K562 (cell line): ENCODE data around the gene KCND1. TPM values are rescaled to one million over a fixed set of nuclear protein-coding genes. Genes with fewer than 3 reads are reported as not detected.
A peak's percentile ranks its signal among the peaks of the same experiment; 100 is the strongest.

ENCODE experiments used
- BRCA1 ChIP-seq, 2 experiments: fragments of 450-650 bp in 1 of 2; sonication (generic) in 1 of 2; formaldehyde crosslinking in 1 of 2; IDR thresholded peaks; 2 replicates each; pipeline versions ENCODE4 v1.5.0 to v1.6.1; 2017 to 2020; ENCODE audit warnings: mild to moderate bottlenecking in 1 of 2, missing genetic modification reagents in 1 of 2
- ETV6 ChIP-seq, 3 experiments: fragments of 150-350 bp in 1 of 3; sonication (generic) in 1 of 3; formaldehyde crosslinking in 1 of 3; IDR thresholded peaks; 2 replicates each; pipeline versions ENCODE4 v1.6.1 to v1.8.0; 2014 to 2022; ENCODE audit warnings: borderline replicate concordance in 2 of 3, low read depth in 2 of 3, antibody characterized with exemption in 1 of 3, low read length in 1 of 3, mild to moderate bottlenecking in 1 of 3, missing genetic modification reagents in 1 of 3
- KDM1A ChIP-seq, 2 experiments: fragments of 450-650 bp; IDR thresholded peaks; 2 replicates each; pipeline ENCODE4 v1.6.1; 2016; ENCODE audit warnings: mild to moderate bottlenecking in 2 of 2
- SAFB2 ChIP-seq: fragments of 200-400 bp; formaldehyde crosslinking; IDR thresholded peaks from 2 replicates; pipeline ENCODE4 v1.6.1; 2018; ENCODE audit warnings: borderline replicate concordance, low read length, low read depth, moderate library complexity; ENCODE audit not compliant: severe bottlenecking
- TCF7L2 ChIP-seq: fragments of 150-350 bp; IDR thresholded peaks from 2 replicates; pipeline ENCODE4 v1.6.1; 2016; ENCODE audit warnings: low read depth, mild to moderate bottlenecking, low read length, moderate library complexity
- ZNF224 ChIP-seq: sonication (generic); formaldehyde crosslinking; IDR thresholded peaks from 2 replicates; pipeline ENCODE4 v1.8.0; 2022; ENCODE audit warnings: mild to moderate bottlenecking, missing genetic modification reagents
- ZNF274 ChIP-seq: IDR thresholded peaks from 2 replicates; pipeline ENCODE4 v1.6.1; 2011; ENCODE audit warnings: low read depth, mild to moderate bottlenecking, low read length, moderate library complexity, borderline replicate concordance
- ZNF316 ChIP-seq: fragments of 450-650 bp; IDR thresholded peaks from 2 replicates; pipeline ENCODE4 v1.6.1; 2016
- ZNF354B ChIP-seq: fragments of 250-450 bp; sonication (Bioruptor Pico); IDR thresholded peaks from 2 replicates; pipeline ENCODE4 v1.4.0; 2020
- ZNF707 ChIP-seq: fragments of 250-450 bp; sonication (Bioruptor Pico); conservative IDR thresholded peaks from 2 replicates; pipeline ENCODE4 v1.8.0; 2022; ENCODE audit warnings: inconsistent platforms, mild to moderate bottlenecking, moderate library complexity
- polyA plus RNA-seq, 8 experiments: library from polyadenylated mRNA; depleted of rRNA in 4 of 8; stranded (reverse) in 5 of 8; unstranded in 3 of 8; fragments of >200 nt; fragmentation: Nextera tagmentation in 2 of 8; fragmentation: Illumina TruSeq in 1 of 8; extraction: Ambion mirVana in 2 of 8; extraction: Trizol in 1 of 8; gene quantifications; 2 replicates each; pipeline versions ENCODE4 v1.2.1 to v1.2.3, GENCODE V29; 2011 to 2014; ENCODE audit warnings: inconsistent platforms in 1 of 8, missing spikeins in 1 of 8
- total RNA-seq, 7 experiments: library from RNA; depleted of rRNA in 6 of 7; stranded (reverse); fragments of >200 nt in 6 of 7; fragmentation: Illumina TruSeq in 2 of 7; extraction: Trizol in 2 of 7; gene quantifications; 2 replicates each; pipeline versions ENCODE4 v1.2.1 to v1.2.3, GENCODE V29; 2011 to 2021; ENCODE audit warnings: low replicate concordance in 1 of 7
- TF ChIP-seq, protein P1 (sequence below): fragments of 250-450 bp; sonication (Bioruptor Pico); IDR thresholded peaks from 2 replicates; pipeline ENCODE4 v1.4.0; 2020; ENCODE audit warnings: mild to moderate bottlenecking, moderate library complexity, borderline replicate concordance
- TF ChIP-seq, protein P2 (sequence below), 2 experiments: fragments of 450-650 bp in 1 of 2; sonication (generic) in 1 of 2; formaldehyde crosslinking in 1 of 2; IDR thresholded peaks; 2 replicates each; pipeline versions ENCODE4 v1.7.1 to v1.9.0; 2016 to 2022; ENCODE audit warnings: inconsistent platforms in 1 of 2, mild to moderate bottlenecking in 1 of 2, missing genetic modification reagents in 1 of 2

Gene KCND1
- total and polyA plus RNA-seq, 9 of the 15 experiments (the other 6 are each of a cell fraction or from before 2014, with no cell fraction given) = 0.06 to 0.83 (median 0.39) TPM; not detected in 1

DNA sequence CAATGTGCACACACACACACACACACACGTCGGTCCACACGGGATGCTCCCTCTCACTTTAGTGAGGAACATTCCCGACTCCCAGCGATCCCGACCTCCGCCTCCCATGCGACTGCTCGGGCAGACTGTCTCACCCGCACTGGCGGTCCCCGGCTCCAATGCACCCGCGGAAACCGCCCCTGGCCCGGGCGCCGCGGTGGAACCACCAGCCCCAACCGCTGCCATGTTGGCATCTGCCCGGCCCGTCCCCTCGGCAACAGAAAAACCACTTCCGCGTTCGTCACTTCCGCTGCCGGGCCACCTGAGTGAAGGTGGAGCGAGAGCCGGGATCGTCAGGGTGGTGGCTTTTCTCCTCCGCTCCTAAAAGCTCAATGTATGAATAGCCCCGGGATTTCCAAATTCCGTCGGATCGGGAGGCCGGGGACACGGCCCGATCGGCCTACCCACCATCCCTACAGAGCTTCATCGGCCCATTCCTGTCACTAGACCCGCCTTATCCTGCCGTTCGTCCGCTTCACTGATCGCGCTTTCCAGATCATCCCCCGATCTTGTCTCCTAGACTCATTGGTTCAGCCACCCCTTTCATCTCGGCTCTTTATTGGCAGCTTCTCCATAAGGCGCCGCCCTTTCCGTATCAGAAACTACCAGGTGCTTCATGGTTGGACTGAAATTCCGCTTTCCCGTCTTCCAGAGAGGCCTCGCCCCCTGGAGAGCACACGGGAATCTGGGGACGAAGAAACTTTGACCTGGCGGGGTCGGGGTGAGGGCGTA, 60.0 kb downstream of the KCND1 start, which contains the start of gene SLC35A2 (continued):
- TF ChIP-seq, protein P1, sequence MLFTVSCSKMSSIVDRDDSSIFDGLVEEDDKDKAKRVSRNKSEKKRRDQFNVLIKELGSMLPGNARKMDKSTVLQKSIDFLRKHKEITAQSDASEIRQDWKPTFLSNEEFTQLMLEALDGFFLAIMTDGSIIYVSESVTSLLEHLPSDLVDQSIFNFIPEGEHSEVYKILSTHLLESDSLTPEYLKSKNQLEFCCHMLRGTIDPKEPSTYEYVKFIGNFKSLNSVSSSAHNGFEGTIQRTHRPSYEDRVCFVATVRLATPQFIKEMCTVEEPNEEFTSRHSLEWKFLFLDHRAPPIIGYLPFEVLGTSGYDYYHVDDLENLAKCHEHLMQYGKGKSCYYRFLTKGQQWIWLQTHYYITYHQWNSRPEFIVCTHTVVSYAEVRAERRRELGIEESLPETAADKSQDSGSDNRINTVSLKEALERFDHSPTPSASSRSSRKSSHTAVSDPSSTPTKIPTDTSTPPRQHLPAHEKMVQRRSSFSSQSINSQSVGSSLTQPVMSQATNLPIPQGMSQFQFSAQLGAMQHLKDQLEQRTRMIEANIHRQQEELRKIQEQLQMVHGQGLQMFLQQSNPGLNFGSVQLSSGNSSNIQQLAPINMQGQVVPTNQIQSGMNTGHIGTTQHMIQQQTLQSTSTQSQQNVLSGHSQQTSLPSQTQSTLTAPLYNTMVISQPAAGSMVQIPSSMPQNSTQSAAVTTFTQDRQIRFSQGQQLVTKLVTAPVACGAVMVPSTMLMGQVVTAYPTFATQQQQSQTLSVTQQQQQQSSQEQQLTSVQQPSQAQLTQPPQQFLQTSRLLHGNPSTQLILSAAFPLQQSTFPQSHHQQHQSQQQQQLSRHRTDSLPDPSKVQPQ (CRISPR knock-in tag) = no peak
- TF ChIP-seq BRCA1 (IDR thresholded peaks at IDR 0.05) (no peak), BRCA1 (CRISPR knock-in tag; IDR thresholded peaks at IDR 0.05) (no peak), KDM1A (IDR thresholded peaks at IDR 0.05) (no peak), ZNF707 (CRISPR knock-in tag) (no peak), ZNF274 (no peak), ZNF224 (no peak), ZNF354B (CRISPR knock-in tag) (no peak), TCF7L2 (no peak), ETV6 (IDR thresholded peaks at IDR 0.05; ENCODE audit: borderline replicate concordance in 1 of 2, low read depth in 2 of 2, low read length in 1 of 2) (no peak), ETV6 (CRISPR knock-in tag; IDR thresholded peaks at IDR 0.05; ENCODE audit: borderline replicate concordance) (no peak), ZNF316 (no peak), SAFB2 (no peak)
- TF ChIP-seq, protein P2, sequence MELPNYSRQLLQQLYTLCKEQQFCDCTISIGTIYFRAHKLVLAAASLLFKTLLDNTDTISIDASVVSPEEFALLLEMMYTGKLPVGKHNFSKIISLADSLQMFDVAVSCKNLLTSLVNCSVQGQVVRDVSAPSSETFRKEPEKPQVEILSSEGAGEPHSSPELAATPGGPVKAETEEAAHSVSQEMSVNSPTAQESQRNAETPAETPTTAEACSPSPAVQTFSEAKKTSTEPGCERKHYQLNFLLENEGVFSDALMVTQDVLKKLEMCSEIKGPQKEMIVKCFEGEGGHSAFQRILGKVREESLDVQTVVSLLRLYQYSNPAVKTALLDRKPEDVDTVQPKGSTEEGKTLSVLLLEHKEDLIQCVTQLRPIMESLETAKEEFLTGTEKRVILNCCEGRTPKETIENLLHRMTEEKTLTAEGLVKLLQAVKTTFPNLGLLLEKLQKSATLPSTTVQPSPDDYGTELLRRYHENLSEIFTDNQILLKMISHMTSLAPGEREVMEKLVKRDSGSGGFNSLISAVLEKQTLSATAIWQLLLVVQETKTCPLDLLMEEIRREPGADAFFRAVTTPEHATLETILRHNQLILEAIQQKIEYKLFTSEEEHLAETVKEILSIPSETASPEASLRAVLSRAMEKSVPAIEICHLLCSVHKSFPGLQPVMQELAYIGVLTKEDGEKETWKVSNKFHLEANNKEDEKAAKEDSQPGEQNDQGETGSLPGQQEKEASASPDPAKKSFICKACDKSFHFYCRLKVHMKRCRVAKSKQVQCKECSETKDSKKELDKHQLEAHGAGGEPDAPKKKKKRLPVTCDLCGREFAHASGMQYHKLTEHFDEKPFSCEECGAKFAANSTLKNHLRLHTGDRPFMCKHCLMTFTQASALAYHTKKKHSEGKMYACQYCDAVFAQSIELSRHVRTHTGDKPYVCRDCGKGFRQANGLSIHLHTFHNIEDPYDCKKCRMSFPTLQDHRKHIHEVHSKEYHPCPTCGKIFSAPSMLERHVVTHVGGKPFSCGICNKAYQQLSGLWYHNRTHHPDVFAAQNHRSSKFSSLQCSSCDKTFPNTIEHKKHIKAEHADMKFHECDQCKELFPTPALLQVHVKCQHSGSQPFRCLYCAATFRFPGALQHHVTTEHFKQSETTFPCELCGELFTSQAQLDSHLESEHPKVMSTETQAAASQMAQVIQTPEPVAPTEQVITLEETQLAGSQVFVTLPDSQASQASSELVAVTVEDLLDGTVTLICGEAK (IDR thresholded peaks at IDR 0.05) = peak; percentile 92
- TF ChIP-seq, protein P2 (CRISPR knock-in tag; IDR thresholded peaks at IDR 0.05) = no peak
